SKM-1 (cell line): ENCODE measurements around the gene CCNA2.

Source experiments
- DNase-seq: peaks from one replicate; lab custom pipeline; 2025; ENCODE audit not compliant: unreplicated experiment; lab: John Stamatoyannopoulos, UW

CCNA2 gene

GRCh38 chr4:121823505-121824170 lies at the start of gene CCNA2:
Gene CCNA2, minus strand, starts transcription at chr4:121823883. Its CDS starts 255 bp downstream, at chr4:121823628.
- DNase-seq: peak; percentile 96

GRCh38 chr4:121869841-121870822 lies 46.4 kb upstream of the CCNA2 start, which contains the start of gene BBS7:
Gene BBS7, minus strand, starts transcription at chr4:121870474. Its CDS starts 161 bp downstream, at chr4:121870313.
- peak; percentile 88 for DNase-seq

- DNase-seq: no peak
Observed at GRCh38 chr4:121863799-121864198, 40.1 kb upstream of the CCNA2 start.

- no peak for DNase-seq
Observed at GRCh38 chr4:121861426-121861825, 37.7 kb upstream of the CCNA2 start.

GRCh38 chr4:121860121-121860520 lies 36.4 kb upstream of the CCNA2 start:
- DNase-seq: no peak

GRCh38 chr4:121851354-121851753 lies 27.7 kb upstream of the CCNA2 start:
- DNase-seq: no peak

- DNase-seq: no peak
Observed at GRCh38 chr4:121846662-121847061, 23.0 kb upstream of the CCNA2 start.

- DNase-seq: no peak
Observed at GRCh38 chr4:121842862-121843261, 19.2 kb upstream of the CCNA2 start.

GRCh38 chr4:121838136-121838535 lies 14.5 kb upstream of the CCNA2 start:
- DNase-seq: no peak

- DNase-seq: no peak
Observed at GRCh38 chr4:121829511-121829910, 5.8 kb upstream of the CCNA2 start.

- no peak for DNase-seq
Observed at GRCh38 chr4:121827853-121828252, 4.2 kb upstream of the CCNA2 start.

- no peak for DNase-seq
Observed at GRCh38 chr4:121824950-121825349, 1.3 kb upstream of the CCNA2 start.

- DNase-seq: no peak
Observed at GRCh38 chr4:121824171-121824527, 466 bp upstream of the CCNA2 start.

GRCh38 chr4:121822796-121823504 lies 733 bp downstream of the CCNA2 start:
- DNase-seq: no peak

GRCh38 chr4:121822047-121822446 lies 1.6 kb downstream of the CCNA2 start:
- no peak for DNase-seq

GRCh38 chr4:121819216-121819965 lies 4.3 kb downstream of the CCNA2 start:
- DNase-seq: no peak

- DNase-seq: no peak
Observed at GRCh38 chr4:121818215-121818614, 5.5 kb downstream of the CCNA2 start.

GRCh38 chr4:121817701-121818100 lies 6.0 kb downstream of the CCNA2 start:
- no peak for DNase-seq

GRCh38 chr4:121817006-121817405 lies 6.7 kb downstream of the CCNA2 start:
- no peak for DNase-seq

- no peak for DNase-seq
Observed at GRCh38 chr4:121814756-121815155, 8.9 kb downstream of the CCNA2 start.

GRCh38 chr4:121811122-121811521 lies 12.6 kb downstream of the CCNA2 start:
- no peak for DNase-seq
